GM21360 (cell line): ENCODE data around the gene ASTN2.
"Not testable (repeated sequence)": the region's sequence is repeated elsewhere in the genome, so short reads cannot be mapped to it uniquely, and the experiment has no call there.

ENCODE experiments used
- ATAC-seq: cut with Tn5 transposase; IDR thresholded peaks from one replicate; pipeline ENCODE4 v1.9.1; 2021; ENCODE audit warnings: mild to moderate bottlenecking, moderate library complexity; ENCODE audit not compliant: unreplicated experiment

Gene ASTN2

DNA sequence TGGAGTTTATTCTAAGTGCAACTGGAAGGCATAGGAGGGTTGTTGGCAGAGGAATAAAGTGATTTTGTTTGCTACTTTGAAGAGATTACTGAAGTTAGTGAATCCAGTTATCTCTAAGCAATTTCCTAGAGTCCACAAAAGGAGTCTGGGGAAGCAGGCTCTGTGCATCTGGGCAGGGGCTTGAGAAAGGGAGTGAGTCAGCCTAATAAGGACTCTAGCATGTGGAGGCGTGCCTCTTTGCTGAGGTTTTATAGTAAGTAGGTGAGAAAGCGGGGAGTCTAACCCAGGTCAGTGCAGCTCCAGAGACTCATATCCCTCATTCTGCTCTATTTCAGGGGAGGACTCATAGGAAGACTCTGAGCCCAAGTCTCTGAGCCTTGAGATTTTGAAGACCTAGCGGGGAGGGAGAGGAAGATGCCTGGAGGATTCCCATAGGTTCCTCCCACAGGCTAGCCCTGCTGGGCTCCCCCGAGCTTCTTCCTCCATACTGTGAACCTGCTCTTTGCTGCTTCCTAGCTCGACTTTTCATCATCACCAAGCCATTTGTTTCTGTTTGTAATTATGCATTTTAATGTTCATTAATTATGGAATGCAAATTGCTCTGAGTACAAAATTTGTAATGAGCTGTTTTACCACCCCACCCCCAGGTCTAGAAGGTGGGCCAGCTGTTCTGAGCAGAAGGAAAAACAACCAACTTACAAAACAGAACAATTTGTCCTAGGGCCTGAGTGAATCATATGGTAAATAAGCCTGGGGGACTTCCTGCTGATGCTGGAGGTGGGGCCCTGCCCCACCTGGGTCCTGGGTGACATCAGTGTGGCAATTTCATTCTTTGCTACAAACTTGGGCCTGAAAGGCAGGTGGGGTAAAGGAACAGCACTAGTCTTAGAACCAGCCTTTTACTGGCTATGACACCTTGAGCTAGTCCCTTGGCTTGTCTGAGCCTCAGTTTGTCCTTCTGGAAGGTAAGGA, 577.6 kb downstream of the ASTN2 start:
- ATAC-seq, result no peak

DNA sequence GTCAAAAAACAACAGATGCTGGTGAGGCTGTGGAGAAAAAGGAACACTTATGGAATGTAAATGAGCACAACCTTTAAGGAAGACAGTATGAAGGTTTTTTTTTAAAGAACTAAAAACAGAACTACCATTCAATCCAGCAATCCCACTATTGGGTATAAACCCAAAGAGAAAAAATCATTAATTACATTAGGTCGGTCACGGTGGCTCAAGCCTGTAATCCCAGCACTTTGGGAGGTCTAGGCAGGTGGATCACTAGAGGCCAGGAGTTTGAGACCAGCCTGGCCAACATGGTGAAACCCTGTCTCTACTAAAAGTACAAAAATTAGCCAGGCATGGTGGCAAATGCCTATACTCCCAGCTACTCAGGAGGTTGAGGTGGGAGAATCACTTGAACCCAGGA, 584.5 kb downstream of the ASTN2 start:
- ATAC-seq, result not testable (repeated sequence)

DNA sequence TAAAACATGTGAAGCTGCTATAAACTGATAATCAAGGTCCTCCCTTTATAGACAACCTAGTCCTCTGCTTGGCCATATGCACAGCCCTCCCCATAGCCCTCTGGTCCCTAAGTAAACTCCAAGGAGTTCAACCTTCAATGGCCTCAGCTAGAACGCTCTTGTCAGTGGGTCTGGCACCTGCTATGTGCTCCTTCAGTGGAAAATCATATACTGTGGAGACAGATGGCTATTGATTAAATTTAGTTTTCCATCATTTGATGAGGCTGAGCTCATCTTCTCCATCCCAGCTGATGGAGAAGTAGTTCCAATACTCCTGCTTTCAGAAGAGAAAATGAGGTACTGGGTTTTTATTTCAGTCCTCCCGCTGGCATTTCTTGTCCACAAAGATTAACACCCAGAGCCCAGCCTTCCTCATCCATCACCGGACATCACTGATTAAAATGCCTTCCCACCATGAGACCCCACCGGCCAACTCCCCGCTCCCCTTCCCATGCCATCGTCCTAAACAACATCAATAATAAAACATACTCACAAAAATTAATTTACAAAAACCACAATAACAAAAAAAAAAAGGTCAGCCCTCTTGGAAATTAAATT, 593.1 kb downstream of the ASTN2 start:
- ATAC-seq, result no peak

DNA sequence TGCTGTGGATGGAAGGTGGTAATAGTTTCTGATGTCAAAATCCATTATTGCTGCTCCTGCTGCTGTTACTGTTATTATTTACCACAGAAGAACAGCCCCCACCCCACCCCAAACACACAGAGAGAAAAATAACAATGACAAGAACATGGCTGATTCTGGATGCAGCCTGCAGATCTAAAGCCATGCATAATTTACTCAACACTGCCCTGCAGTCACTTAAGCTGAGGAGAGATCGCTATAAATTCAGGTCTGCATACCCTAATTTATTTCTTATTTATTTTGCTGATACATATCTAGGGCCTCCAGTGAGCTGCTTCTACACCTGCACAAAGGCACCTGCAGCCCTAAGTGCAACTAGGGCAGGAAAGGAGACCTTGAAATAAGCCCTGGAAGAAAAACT, 595.7 kb downstream of the ASTN2 start:
- no peak for ATAC-seq

DNA sequence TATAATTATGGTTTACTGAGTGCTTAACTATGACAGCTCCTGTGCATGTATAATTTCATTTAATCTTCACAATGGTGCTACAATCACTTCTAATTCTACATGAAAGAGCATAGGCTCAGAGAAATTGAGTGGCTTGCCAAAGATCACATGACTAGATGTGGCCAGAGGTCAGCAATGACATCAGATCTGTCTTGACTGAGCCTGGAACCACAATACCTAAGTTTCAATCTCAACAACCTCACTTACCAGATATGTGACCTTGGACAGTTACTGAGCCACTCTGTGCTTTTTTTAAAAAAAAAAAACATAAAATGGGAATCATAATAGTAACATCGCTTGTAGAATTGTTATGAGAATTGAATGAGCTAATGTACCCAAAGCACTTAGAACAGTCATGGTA, 597.1 kb downstream of the ASTN2 start:
- no peak for ATAC-seq

DNA sequence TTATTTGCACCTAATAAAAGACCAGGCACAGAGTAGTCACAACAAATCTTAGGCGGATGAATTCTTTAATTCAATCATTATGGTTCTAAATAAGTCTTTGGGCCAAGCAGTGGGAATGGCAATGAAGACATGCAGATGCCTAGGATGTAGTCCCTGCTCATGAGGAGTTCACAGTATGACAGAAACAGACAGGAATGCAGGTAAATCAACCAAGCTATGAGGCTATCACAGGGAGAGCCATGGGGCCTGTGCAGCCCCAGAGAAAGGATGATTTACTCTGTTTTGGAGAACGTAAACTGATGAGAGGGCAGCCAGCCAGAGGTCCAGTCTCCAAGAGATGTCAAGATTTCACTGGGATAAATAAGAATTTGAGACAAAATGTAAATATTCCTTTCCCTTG, 598.4 kb downstream of the ASTN2 start:
- ATAC-seq, result no peak

DNA sequence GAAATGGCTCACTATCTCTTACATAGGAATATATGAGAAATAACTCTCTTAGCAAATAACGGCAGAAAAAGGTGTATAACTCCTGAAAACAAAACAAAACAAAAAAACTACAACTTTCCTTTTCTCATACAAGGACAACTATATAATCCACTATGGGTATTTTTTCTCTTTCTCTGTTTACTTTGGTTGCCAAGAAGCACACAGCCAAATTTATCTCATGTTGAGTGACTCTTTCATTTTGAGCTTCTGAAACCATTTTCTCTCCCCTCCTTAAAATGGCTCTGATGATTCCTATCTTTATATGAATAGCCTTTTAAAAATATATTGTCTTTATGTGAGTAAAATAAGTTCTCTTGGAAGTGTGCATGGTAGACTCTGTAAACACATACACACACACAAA, 599.0 kb downstream of the ASTN2 start:
- ATAC-seq, result no peak

DNA sequence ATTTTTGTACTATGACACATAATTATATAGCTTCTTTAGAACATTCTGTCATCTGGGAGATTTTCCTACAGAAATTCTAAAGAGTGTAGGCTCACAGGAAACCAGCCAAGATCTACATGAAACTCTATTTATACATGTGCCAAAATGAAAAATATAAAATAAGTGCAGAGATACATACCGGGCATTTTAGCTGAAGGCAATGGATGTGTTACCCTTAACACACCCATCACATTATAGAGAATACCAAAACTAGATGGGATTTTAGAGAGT, 601.9 kb downstream of the ASTN2 start:
- no peak for ATAC-seq

DNA sequence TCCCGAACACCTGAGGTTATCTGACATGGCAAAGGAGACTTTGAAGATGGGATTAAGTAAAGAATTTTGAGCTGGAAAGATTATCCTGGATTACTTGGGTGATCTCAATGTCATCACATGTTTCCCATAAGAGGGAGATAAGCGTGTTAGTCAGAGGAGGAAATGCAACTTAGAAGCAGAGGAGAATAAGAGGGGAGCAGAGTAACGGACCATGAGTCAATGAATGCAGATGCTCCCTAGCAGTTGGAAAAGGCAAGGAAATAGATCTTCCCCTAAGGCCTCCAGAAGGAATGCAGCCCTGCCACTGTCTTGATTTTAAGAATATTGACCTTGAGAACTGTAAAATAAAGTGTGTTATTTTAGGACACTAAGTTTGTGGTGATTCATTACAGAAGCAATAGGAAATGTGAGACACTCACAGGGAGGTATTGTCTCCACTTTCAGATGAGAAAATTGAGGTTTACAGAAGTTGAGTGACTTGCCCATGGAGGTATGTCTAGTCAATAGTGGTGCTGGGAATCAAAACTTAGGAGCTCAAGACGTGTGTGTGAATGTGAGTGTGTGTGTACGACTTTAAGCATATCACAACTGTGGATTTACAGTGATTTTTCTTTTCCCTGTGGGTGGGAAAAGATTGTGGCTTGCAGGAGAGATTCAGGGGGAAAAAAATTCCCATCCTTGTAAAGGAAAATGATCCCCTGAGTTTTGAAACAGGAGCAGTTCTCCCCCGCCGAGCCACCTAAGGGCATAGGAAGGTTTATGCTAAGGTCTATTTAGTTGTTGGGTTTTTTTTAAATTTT, 602.4 kb downstream of the ASTN2 start:
- no peak for ATAC-seq

DNA sequence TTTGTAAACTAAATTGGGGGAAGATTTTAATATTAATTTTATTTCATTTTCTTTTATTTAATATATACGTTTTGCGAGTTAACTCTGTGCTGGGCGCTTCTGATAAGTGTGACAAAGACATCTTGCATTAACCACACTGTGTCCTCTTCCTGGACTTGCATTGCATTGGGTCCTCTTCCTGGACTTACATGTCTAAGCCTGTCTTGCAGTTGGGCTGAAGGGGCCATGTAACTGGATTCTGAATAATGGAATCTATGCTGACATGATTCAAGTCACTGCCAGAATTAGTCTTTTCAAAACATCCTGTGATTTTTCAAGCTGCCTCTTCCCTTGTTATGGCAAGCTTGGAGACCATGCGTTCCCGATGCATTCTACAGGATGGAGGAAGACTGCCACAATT, 605.2 kb downstream of the ASTN2 start:
- ATAC-seq, result no peak

DNA sequence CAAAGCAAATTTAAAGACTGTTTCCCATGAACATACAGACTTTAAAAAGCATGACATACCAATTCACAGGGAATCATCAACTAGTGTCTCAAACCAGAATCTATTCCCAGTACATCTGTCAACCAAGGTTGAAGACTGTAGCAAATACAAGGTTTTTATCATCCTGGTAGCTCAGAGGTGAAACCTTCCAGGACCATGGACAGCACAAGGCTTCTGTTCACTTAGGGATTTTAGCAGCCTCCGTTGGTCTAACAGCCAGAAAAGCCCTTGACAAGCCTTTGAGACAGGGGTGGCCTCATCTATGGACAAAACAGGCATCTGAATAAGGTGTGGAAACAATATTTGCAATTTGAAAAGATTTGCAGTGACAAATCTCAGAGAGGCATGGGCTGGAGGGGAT, 608.8 kb downstream of the ASTN2 start:
- ATAC-seq, result no peak

DNA sequence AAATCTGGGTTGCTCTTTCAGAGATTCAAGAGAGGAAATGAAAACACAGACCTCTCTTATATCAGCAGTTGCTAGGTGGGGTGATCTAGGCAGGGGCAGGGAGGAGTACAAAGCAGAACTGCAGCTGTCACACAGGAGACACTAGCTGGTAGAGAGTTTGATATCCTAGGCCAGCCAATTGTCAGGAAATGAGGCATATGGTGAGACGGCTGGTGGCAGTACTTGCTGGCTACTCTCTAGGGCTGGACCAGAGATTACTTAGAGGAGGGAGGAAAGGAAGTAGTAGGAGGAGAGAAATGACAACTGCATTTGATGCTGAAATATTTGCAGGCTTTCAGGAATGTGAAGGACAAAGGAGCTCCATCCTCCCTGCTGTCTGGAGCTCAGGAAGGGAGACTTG, 614.0 kb downstream of the ASTN2 start:
- ATAC-seq, result peak; percentile 87

DNA sequence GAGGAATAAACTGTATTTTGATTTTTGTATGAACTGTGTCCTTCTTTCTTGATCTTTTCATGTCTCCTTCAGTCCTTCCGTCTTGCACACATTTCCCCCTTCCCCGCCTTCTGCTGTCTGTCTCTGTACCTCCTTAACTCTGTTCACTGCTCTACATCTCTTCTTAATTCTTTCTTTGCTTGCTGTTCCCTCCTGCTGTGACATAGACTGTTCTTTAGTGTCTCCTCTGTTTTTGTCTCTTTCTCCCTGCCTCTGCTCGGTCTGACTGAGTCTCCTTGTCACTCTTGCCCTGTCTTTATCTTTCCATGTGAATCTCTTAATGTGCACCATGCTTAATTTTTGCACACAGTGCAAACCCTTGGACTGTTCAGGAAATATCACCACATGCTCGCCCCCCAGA, 614.8 kb downstream of the ASTN2 start:
- ATAC-seq, result no peak

DNA sequence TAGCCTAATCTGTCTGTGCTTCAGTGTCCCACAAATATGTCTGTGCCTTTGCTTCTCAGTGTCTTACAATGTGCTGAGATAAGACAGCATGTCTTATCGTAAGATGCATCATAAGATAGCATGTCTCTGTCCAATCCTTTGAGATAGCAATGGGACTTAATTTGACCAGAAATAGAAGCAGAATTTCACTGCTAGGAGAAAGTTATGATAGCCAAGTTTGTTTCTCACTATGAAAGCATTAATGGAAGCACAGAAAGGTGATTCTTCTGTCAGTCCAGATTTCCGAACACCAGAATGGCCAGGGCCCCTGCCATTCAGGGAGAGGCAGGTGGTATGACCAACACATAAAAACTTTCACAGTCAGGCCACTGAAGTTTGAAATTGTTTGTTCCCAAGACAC, 616.3 kb downstream of the ASTN2 start:
- ATAC-seq, result no peak

DNA sequence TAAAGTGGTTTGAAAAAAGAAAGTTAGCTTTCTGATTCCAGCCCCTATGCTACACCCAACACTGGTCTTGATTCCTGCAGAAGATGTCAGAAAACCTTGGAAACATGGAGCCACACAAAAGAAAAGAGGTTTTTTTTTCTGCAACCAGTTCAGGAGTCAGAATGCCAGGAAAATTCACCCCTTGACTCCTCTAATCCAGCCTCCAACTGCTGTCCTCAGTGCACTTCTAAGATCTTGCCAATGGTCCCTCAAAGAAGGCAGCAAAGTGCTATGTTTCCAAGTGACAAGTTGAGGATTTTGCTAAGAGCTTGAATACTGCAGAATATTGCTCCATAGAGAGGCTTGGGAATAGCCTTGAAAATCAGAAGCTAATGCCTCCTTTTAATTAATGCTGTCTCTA, 617.6 kb downstream of the ASTN2 start:
- ATAC-seq, result no peak

DNA sequence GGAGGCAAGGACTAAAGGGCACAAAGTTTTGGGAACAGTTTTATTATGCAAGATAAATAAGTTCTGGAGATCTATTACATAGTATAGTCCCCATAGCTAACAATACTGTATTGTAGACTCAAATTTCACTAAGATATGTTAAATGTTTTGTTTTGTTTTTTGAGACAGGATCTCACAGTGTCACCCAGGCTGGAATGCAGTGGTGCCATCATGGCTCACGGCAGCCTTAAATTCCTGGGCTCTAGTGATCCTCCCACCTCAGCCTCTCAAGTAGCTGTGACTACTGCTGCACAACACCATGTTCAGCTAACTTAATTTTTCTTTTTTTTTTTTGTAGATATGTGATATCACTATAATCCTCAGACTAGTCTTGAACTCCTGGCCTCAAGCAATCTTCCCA, 618.2 kb downstream of the ASTN2 start:
- no peak for ATAC-seq

DNA sequence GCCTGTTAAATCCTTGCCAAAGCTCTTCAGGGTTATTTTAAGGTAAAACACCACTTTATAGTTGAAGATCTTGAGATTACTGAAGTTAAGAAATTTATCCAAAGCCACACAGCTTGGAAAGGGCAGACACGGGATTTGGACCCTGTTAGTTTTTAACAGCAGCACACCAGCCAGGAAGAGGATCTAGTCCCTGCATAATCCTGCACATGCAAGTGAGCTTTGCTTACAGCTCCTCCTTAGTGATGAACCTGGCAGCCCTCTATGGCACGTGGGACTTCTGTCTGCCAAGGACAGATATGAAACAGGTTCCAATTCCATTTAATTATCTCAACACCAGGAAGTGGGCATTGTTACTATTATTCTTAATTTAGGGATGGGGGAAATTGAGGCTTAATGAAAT, 619.0 kb downstream of the ASTN2 start:
- ATAC-seq, result no peak

DNA sequence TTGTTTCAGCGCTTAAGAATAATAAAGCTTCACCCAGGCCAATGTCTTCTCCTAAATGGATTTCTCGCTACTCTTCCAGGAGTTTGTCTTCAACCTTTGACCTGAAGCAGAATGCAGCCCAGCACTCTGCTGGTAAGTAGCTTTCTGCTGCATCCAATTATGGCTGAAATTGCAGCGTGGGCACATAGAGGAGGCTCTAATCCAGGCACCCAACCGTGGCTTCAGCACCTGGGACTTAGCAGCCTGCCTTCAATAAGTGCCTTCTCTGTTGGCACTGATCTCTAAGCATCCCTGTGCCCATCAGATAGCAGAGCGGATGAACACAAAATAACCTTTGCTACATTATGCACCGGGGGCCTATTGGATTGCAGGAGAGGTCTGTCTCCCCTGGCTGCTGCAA, 622.6 kb downstream of the ASTN2 start:
- no peak for ATAC-seq

DNA sequence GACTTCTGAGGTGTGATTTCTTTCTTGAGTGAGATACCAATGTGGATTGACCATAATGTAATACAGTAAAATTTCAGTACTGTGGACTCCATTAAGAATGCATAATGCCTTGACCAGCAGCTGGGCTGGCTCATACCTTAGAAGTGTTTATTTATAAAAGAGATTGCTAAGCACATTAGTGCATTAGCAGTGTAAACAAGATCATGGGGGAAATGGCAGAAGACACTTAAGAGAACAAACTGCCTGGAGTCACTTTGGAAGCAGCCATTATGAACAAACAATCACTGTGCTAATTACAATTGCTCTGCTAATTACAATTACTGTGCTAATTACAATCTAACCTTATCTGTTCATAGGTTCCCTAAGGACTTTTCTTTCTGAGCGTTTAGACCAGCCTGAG, 623.5 kb downstream of the ASTN2 start:
- ATAC-seq, result no peak

DNA sequence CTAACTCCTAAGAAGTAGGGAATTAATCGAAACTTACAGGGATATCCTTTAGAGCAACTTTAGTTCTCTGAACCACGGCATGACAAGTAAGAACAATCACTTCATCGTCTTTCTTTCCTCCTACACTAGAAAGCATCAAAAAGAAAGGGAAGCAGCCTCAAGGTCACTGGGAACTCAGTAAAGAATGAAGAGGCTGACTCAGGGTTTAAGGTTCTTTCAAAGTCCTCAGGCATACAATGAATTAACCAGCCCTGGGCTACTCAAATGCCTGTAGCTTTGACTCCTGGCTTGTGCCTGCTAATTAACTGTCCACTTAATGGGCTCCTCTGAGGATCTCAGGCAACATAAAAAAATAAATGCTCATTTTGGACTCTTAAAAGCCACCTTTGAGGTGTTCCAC, 625.8 kb downstream of the ASTN2 start:
- ATAC-seq, result no peak

DNA sequence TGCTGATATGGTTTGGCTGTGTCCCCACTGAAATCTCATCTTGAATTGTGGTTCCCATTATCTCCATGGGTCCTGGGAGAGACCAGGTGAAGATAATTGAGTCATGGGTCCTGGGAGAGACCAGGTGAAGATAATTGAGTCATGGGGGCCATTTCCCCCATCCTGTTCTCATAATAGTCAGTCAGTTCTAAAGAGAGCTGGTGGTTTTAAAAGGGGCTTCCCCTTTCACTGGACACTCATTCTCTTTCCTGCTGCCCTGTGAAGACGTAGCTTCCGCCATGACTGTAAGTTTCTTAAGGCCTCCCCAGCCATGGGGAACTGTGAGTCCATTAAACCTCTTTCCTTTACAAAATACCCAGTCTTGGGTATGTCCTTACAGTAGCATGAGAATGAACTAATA, 628.1 kb downstream of the ASTN2 start:
- no peak for ATAC-seq

DNA sequence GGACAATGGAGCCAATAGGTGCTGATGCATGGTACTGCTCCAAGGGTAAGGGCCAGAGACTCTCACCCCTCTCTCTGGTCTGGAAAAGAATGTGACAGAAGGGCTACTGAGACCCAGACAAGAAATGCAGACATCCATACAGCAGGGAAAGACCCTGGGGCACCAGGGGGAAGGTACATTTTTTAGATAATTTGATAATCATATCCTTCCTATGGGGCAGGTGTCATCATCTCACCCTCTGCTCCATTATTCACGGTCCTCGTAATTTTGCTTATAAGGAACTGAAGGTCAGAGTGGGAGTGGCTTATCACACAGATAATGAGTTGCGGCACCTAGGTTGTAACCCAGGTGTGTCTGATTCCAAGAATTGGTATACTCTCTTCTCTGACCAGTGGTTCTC, 637.7 kb downstream of the ASTN2 start:
- ATAC-seq, result no peak
